ENCODE data around the gene PPIH. TPM values are rescaled to one million over a fixed set of nuclear protein-coding genes. Genes with fewer than 3 reads are reported as not detected.

Gene PPIH
- polyA plus RNA-seq, 1 donor (not counting 4 experiments of a cell fraction or from before 2014, with no cell fraction given) = 94.1 TPM

DNA sequence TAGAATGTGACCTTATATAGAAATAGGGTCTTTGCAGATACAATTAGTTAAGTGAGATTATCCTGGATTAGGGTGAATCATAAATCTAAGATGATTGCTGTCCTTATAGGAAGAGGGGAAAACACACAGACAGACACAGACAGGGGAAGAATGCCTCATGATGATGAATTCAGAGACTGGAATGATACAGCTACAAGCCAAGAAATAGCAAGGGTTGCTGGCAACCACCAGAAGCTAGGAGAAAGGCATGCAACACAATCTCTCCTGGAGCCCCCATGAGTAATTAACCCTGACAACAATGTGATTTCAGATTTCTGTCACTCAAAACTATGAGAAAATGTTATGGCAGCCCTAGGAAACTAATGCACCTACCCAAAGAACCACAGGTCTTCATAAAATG is 19.1 kb upstream of the PPIH start:
- Histone ChIP-seq H3K9ac (ENCODE audit: control insufficient read depth, extremely low read depth, insufficient read depth, low read length) (no peak overlapping the region), H2AFZ (ENCODE audit: control insufficient read depth, low read length) (no peak overlapping the region), H3K27ac (ENCODE audit: control insufficient read depth, insufficient read depth, low read length) (no peak overlapping the region), H3K27me3 (ENCODE audit: control insufficient read depth, extremely low read depth, insufficient read depth, low read length) (no peaks in the 10 kb centered on the region), H3K79me2 (ENCODE audit: control insufficient read depth, insufficient read depth, low read length) (no peaks in the 10 kb centered on the region), H3K9me1 (ENCODE audit: control insufficient read depth, extremely low read depth, insufficient read depth, low read length) (no peaks in the 10 kb centered on the region), H3K36me3 (ENCODE audit: control insufficient read depth in 2 of 2, extremely low read depth in 1 of 2, insufficient read depth in 2 of 2, low read length in 2 of 2) (no peaks in the 10 kb centered on the region), H3K4me2 (ENCODE audit: control insufficient read depth, extremely low read depth, insufficient read depth, low read depth, low read length) (no peak overlapping the region), H3K9me3 (ENCODE audit: control insufficient read depth, low read depth, low read length) (no peaks in the 10 kb centered on the region), H3K4me3 (ENCODE audit: control insufficient read depth in 2 of 3, extremely low read depth in 1 of 3, insufficient read depth in 2 of 3, low read depth in 1 of 3, low read length in 3 of 3) (no peak overlapping the region), H4K20me1 (ENCODE audit: control insufficient read depth, extremely low read depth, insufficient read depth, low read length) (no peaks in the 10 kb centered on the region), H3K4me1 (ENCODE audit: control insufficient read depth, extremely low read depth, insufficient read depth, low read length) (no peaks in the 10 kb centered on the region)
- no peak for FAIRE-seq
- dilution Hi-C loops (cut with MboI; ENCODE audit: extremely low pct_ligation_motif_present, low sequenced_read_pairs) = no loop called here
- no peak for TF ChIP-seq EZH2 (IDR thresholded peaks at IDR 0.05; ENCODE audit: low read length)
- TF ChIP-seq, protein P1, sequence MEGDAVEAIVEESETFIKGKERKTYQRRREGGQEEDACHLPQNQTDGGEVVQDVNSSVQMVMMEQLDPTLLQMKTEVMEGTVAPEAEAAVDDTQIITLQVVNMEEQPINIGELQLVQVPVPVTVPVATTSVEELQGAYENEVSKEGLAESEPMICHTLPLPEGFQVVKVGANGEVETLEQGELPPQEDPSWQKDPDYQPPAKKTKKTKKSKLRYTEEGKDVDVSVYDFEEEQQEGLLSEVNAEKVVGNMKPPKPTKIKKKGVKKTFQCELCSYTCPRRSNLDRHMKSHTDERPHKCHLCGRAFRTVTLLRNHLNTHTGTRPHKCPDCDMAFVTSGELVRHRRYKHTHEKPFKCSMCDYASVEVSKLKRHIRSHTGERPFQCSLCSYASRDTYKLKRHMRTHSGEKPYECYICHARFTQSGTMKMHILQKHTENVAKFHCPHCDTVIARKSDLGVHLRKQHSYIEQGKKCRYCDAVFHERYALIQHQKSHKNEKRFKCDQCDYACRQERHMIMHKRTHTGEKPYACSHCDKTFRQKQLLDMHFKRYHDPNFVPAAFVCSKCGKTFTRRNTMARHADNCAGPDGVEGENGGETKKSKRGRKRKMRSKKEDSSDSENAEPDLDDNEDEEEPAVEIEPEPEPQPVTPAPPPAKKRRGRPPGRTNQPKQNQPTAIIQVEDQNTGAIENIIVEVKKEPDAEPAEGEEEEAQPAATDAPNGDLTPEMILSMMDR (optimal IDR thresholded peaks at IDR 0.05 in 1 of 3, IDR thresholded peaks at IDR 0.05 in 1 of 3, conservative IDR thresholded peaks at IDR 0.05 in 1 of 3; ENCODE audit: extremely low read depth in 1 of 3, insufficient read depth in 2 of 3, low read length in 3 of 3) = no peak
- DNase-seq (ENCODE audit: low read depth, low spot score) = no peak

DNA sequence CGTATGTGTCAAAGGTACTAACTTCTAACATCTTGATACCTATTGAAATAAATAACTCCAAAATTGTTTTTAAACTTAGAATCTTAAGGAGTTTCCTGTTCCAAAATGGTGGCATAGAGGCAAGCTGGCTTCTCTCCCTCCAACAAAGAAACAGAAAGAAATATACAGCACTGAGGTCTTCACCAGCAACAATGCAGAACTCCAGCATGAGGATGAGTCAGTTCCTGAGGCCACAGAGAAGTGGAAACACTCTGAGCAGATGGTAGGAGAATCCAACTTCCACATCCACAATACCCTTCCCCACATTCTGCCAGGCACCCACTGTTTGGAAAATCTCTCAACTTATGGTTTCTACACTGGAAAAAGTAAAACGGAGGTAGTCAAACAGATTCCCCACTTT is 12.2 kb upstream of the PPIH start:
- H3K4me1 ChIP-seq (ENCODE audit: control insufficient read depth, extremely low read depth, insufficient read depth, low read length) = no peaks in the 10 kb centered on the region
- H3K36me3 ChIP-seq (ENCODE audit: control insufficient read depth in 2 of 2, extremely low read depth in 1 of 2, insufficient read depth in 2 of 2, low read length in 2 of 2) = no peaks in the 10 kb centered on the region
- no peak for FAIRE-seq
- DNase-seq (ENCODE audit: low read depth, low spot score) = no peak
- H3K27ac ChIP-seq (ENCODE audit: control insufficient read depth, insufficient read depth, low read length) = no peak overlapping the region
- no peak for TF ChIP-seq EZH2 (IDR thresholded peaks at IDR 0.05; ENCODE audit: low read length)
- TF ChIP-seq, protein P1 (optimal IDR thresholded peaks at IDR 0.05 in 1 of 3, IDR thresholded peaks at IDR 0.05 in 1 of 3, conservative IDR thresholded peaks at IDR 0.05 in 1 of 3; ENCODE audit: extremely low read depth in 1 of 3, insufficient read depth in 2 of 3, low read length in 3 of 3) = no peak
- no peaks in the 10 kb centered on the region for H3K79me2 ChIP-seq (ENCODE audit: control insufficient read depth, insufficient read depth, low read length)
- dilution Hi-C loops (cut with MboI; ENCODE audit: extremely low pct_ligation_motif_present, low sequenced_read_pairs) = no loop called here
- no peaks in the 10 kb centered on the region for H3K27me3 ChIP-seq (ENCODE audit: control insufficient read depth, extremely low read depth, insufficient read depth, low read length)
- H2AFZ ChIP-seq (ENCODE audit: control insufficient read depth, low read length) = no peak overlapping the region
- H3K4me2 ChIP-seq (ENCODE audit: control insufficient read depth, extremely low read depth, insufficient read depth, low read depth, low read length) = no peak overlapping the region
- H3K9me3 ChIP-seq (ENCODE audit: control insufficient read depth, low read depth, low read length) = no peaks in the 10 kb centered on the region
- no peaks in the 10 kb centered on the region for H4K20me1 ChIP-seq (ENCODE audit: control insufficient read depth, extremely low read depth, insufficient read depth, low read length)
- no peak overlapping the region for H3K9ac ChIP-seq (ENCODE audit: control insufficient read depth, extremely low read depth, insufficient read depth, low read length)
- H3K9me1 ChIP-seq (ENCODE audit: control insufficient read depth, extremely low read depth, insufficient read depth, low read length) = no peaks in the 10 kb centered on the region
- H3K4me3 ChIP-seq (ENCODE audit: control insufficient read depth in 2 of 3, extremely low read depth in 1 of 3, insufficient read depth in 2 of 3, low read depth in 1 of 3, low read length in 3 of 3) = no peak overlapping the region
